Fibroblast of the aortic adventitia (primary cell): ENCODE data around the gene AFF4. TPM values are rescaled to one million over a fixed set of nuclear protein-coding genes. Genes with fewer than 3 reads are reported as not detected.
"Not testable (repeated sequence)": the region's sequence is repeated elsewhere in the genome, so short reads cannot be mapped to it uniquely, and the experiment has no call there.

ENCODE experiments used
- DNase-seq: peaks from one replicate; pipeline ENCODE4 v3.0.0-alpha.2; 2010; ENCODE audit warnings: low read depth
- H3K4me3 ChIP-seq: 2 replicates; pipeline ENCODE4 v1.5.1; 2011; ENCODE audit warnings: low read depth, mild to moderate bottlenecking, control low read depth, low read length, moderate library complexity
- CTCF ChIP-seq: IDR thresholded peaks from 2 replicates; pipeline ENCODE4 v1.5.1; 2011; ENCODE audit warnings: mild to moderate bottlenecking, low read length, control low read depth, inconsistent platforms; ENCODE audit not compliant: insufficient read depth
- total RNA-seq: library from RNA; depleted of rRNA; stranded (reverse); fragments of >200 nt; gene quantifications from 2 replicates; pipeline ENCODE4 v1.2.3, GENCODE V29; 2012; ENCODE audit warnings: low replicate concordance

Gene AFF4
- total RNA-seq: 43.2 and 87.7 TPM in 2 replicates

GRCh38 chr5:132963171-132964104 lies at the start of gene AFF4:
Gene AFF4 (minus strand): TSS chr5:132963634. CDS start chr5:132937189, 26,445 bp downstream.
- TF ChIP-seq CTCF: no peak
- peak within 1 kb of the TSS; percentile 86 for H3K4me3 ChIP-seq
- DNase-seq: peak; percentile 94

- H3K4me3 ChIP-seq, DNase-seq: not testable (repeated sequence)
Measured at GRCh38 chr5:133008455-133008854, 45.0 kb upstream of the AFF4 start.

- no peak overlapping the region for H3K4me3 ChIP-seq
- TF ChIP-seq CTCF: no peak
- DNase-seq: peak; percentile 7
Measured at GRCh38 chr5:133006653-133007052, 43.2 kb upstream of the AFF4 start.

GRCh38 chr5:132999246-132999645 lies 35.8 kb upstream of the AFF4 start:
- no peak for TF ChIP-seq CTCF
- H3K4me3 ChIP-seq: no peak overlapping the region
- peak; percentile 68 for DNase-seq

- no peak overlapping the region for H3K4me3 ChIP-seq
- DNase-seq: no peak
- TF ChIP-seq CTCF: no peak
Measured at GRCh38 chr5:132998556-132998955, 35.1 kb upstream of the AFF4 start.

- H3K4me3 ChIP-seq: no peak overlapping the region
- DNase-seq: no peak
- TF ChIP-seq CTCF: no peak
Measured at GRCh38 chr5:132996307-132996706, 32.9 kb upstream of the AFF4 start.

- TF ChIP-seq CTCF: no peak
- no peak overlapping the region for H3K4me3 ChIP-seq
- no peak for DNase-seq
Measured at GRCh38 chr5:132987531-132988408, 24.3 kb upstream of the AFF4 start.

GRCh38 chr5:132982971-132983370 lies 19.5 kb upstream of the AFF4 start:
- H3K4me3 ChIP-seq, DNase-seq: not testable (repeated sequence)
